Measurements from ENCODE around the gene EZH2.

DNA sequence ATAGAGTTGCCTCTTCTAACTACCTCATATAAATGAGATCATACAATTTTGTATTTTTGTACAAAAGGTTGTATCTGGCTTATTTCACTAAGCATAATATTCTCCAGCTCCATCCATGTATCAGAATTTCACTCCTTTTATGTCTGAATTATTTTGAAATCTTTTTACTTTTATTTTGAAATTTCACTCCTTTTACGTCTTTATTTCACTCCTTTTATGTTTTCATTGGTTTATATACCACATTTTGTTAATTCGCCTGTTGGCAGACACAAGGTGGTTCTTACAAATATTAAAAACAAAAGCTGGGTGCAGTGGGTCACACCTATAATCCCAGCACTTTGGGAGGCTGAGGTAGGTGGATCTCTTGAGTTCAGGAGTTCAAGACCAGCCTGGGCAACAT, 5.8 kb downstream of the EZH2 start:
- TF ChIP-seq NFRKB (IDR thresholded peaks at IDR 0.05) (no peak), BHLHE40 (IDR thresholded peaks at IDR 0.05; ENCODE audit: borderline replicate concordance) (no peak), SP1 (IDR thresholded peaks at IDR 0.05) (no peak), SUZ12 (IDR thresholded peaks at IDR 0.05) (no peak), ARNT (IDR thresholded peaks at IDR 0.05) (no peak), FOXM1 (IDR thresholded peaks at IDR 0.05; ENCODE audit: borderline replicate concordance) (no peak), ELF4 (IDR thresholded peaks at IDR 0.05) (no peak), ZNF384 (IDR thresholded peaks at IDR 0.05) (no peak)
- TF ChIP-seq, protein P1, sequence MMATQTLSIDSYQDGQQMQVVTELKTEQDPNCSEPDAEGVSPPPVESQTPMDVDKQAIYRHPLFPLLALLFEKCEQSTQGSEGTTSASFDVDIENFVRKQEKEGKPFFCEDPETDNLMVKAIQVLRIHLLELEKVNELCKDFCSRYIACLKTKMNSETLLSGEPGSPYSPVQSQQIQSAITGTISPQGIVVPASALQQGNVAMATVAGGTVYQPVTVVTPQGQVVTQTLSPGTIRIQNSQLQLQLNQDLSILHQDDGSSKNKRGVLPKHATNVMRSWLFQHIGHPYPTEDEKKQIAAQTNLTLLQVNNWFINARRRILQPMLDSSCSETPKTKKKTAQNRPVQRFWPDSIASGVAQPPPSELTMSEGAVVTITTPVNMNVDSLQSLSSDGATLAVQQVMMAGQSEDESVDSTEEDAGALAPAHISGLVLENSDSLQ (IDR thresholded peaks at IDR 0.05), result no peak
